Measurements from ENCODE around the gene PRKAR2B. TPM values are rescaled to one million over a fixed set of nuclear protein-coding genes. Genes with fewer than 3 reads are reported as not detected.
"Not testable (repeated sequence)": the region's sequence is repeated elsewhere in the genome, so short reads cannot be mapped to it uniquely, and the experiment has no call there.

PRKAR2B gene
- total and polyA plus RNA-seq, 11 donors = 7.0 to 50.6 (median 18.5) TPM

DNA sequence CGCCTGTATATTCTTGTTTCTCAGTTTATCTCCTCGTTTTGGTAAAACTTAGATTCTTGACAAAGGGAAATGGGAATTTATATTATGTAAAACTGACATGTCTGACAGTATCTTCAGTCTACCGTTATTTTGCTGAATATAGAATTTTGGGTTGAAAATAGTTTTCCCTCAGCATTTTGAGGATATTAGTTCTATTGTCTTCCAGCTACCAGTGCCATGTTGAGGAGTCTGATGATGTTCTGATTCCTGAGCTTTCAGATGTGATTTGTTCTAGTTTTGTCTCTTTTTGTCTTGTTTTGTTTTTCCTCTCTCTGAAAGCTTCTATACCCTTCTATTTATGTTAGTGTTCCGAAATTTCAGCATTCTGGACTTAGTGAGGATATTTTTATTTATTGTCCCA, 8.0 kb upstream of the PRKAR2B start:
- H3K4me3 ChIP-seq = no peak overlapping the region
- intact Hi-C loops (cut with DNase I) = no loop called here
- TF ChIP-seq CTCF (IDR thresholded peaks at IDR 0.05) (no peak), POLR2A (IDR thresholded peaks at IDR 0.05) (no peak)
- 84 to 98% (median 91%) methylated on average over 4 of the region's 4 CpGs for WGBS, 4 donors
- H3K27ac ChIP-seq = no peak overlapping the region
- no peaks in the 10 kb centered on the region for H3K27me3 ChIP-seq
- no peak for DNase-seq
- H3K36me3 ChIP-seq = no peaks in the 10 kb centered on the region
- H3K4me1 ChIP-seq = peaks cover 0 to 7% (median 0%) of the 10 kb centered on the region in 12 donors
- no peak for ATAC-seq
- peaks cover 0 to 11% (median 0%) of the 10 kb centered on the region in 12 donors for H3K9me3 ChIP-seq

- Histone ChIP-seq H3K36me3 (no peaks in the 10 kb centered on the region), H3K27me3 (no peaks in the 10 kb centered on the region), H3K4me1 (peaks cover 0 to 7% (median 0%) of the 10 kb centered on the region in 12 donors), H3K9me3 (peaks cover 0 to 16% (median 0%) of the 10 kb centered on the region in 12 donors), H3K4me3 (no peak overlapping the region), H3K27ac (peak overlapping the region in 1 of 12 donors; percentile 40)
- intact Hi-C loops (cut with DNase I) = no loop called here
- DNase-seq (no peak), ATAC-seq (no peak)
- 77 to 94% (median 87%) methylated on average over 3 of the region's 3 CpGs for WGBS, 4 donors
- TF ChIP-seq CTCF (IDR thresholded peaks at IDR 0.05) (no peak), POLR2A (IDR thresholded peaks at IDR 0.05) (no peak)
Observed at GRCh38 chr7:107037717-107038603, 6.5 kb upstream of the PRKAR2B start.

DNA sequence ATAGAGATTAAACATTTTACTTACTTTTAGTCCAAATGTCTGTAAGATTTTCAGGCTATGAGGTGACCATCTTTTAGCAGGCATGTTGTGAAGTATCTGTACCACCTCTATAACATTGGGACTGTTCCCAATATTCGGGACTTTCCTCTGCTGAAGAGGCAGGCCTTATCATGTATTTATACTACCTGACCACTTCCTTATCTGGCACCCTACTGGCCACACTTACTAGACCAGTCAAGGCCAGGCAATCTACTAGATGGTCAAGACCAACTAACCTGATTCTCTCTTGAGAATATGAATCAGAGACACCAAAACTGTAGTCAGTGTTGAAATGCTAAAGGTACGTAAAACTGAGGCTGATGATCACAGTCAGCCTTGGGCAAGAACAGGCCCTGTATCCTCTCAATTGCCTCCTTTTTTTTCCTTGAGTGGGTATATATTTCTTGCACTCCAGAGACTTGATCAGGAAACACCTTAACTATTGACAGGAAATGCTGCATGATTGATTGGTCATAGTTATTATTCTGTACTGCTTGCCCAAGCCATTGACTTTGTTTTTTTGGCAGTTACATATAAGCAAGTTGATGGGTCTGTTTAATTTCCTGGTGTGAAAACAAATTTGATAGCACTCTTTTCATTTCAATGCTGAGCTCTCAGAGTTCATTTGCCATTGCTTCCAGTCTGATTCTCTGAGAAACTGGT, 5.2 kb upstream of the PRKAR2B start:
- intact Hi-C loops (cut with DNase I) = no loop called here
- peaks cover 0 to 16% (median 0%) of the 10 kb centered on the region in 12 donors for H3K9me3 ChIP-seq
- ATAC-seq = no peak
- no peaks in the 10 kb centered on the region for H3K27me3 ChIP-seq
- H3K36me3 ChIP-seq = no peaks in the 10 kb centered on the region
- TF ChIP-seq CTCF (IDR thresholded peaks at IDR 0.05) (no peak), POLR2A (IDR thresholded peaks at IDR 0.05) (no peak)
- H3K4me3 ChIP-seq = no peak overlapping the region
- WGBS, 4 donors = 57 to 79% (median 76%) methylated on average over 2 of the region's 2 CpGs
- H3K4me1 ChIP-seq = peaks cover 0 to 7% (median 0%) of the 10 kb centered on the region in 12 donors
- no peak for DNase-seq
- no peak overlapping the region for H3K27ac ChIP-seq

DNA sequence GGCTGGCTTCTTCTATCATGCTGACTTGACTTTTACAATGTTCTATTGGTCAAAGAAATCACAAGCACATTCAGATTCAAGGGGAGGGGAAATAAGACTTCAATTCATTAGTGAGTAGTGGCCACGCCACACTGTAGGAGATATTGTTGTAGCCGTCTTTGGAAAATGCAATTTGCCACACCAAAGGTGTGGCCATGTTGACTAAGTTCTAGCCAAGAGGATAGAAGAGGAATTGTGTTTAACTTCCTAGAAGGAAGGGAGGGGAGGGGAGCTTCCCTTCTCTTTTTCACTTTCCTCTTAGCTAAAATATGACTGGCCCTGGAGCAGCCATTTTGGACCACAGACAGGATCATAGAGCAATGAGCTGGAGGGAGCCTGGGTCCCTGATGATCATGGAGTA, 3.4 kb upstream of the PRKAR2B start:
- intact Hi-C loops (cut with DNase I) = loop anchor here in 1 of 10 donors (10.0 kb wide), 1 partner anchor 104 kb away; no protein-coding TSS in a partner anchor
- no peak for TF ChIP-seq CTCF (IDR thresholded peaks at IDR 0.05)
- no peak for TF ChIP-seq POLR2A (IDR thresholded peaks at IDR 0.05)
- Histone ChIP-seq H3K27ac (peak overlapping the region in 1 of 12 donors; percentile 21), H3K4me3 (peak overlapping the region in 1 of 12 donors; percentile 39), H3K36me3 (no peaks in the 10 kb centered on the region), H3K9me3 (peaks cover 0 to 16% (median 0%) of the 10 kb centered on the region in 12 donors), H3K4me1 (peaks cover 0 to 16% (median 7%) of the 10 kb centered on the region in 12 donors), H3K27me3 (no peaks in the 10 kb centered on the region)
- ATAC-seq (no peak), DNase-seq (no peak)
- WGBS, 4 donors = 60 to 94% (median 75%) methylated on average over 2 of the region's 2 CpGs

DNA sequence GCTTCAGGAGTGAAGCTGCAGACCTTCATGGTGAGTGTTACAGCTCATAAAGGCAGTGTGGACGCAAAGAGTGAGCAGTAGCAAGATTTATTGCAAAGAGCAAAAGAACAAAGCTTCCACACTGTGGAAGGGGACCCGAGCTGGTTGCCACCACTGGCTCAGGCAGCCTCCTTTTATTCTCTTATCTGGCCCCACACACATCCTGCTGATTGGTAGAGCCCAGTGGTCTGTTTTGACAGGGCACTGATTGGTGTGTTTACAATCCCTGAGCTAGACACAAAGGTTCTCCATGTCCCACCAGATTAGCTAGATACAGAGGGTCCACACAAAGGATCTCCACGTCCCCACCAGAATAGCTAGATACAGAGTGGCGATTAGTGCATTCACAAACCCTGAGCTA, 2.7 kb upstream of the PRKAR2B start:
- not testable (repeated sequence) for H3K27ac ChIP-seq
- intact Hi-C loops (cut with DNase I) = loop anchor here in 1 of 10 donors (10.0 kb wide), 1 partner anchor 103 kb away; no protein-coding TSS in a partner anchor

DNA sequence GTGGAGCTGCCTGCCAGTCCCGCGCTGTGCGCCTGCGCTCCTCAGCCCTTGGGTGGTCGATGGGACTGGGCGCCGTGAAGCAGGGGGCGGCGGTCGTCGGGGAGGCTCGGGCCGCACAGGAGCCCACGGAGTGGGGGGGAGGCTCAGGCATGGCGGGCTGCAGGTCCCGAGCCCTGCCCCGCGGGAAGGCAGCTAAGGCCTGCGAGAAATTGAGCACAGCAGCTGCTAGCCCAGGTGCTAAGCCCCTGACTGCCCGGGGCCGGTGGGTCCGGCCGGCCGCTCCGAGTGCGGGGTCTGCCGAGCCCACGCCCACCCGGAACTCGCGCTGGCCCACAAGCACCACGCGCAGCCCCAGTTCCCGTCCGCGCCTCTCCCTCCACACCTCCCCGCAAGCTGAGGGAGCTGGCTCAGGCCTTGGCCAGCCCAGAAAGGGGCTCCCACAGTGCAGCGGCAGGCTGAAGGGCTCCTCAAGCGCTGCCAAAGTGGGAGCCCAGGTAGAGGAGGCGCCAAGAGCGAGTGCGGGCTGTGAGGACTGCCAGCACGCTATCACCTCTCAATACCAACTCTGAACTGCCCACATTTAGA, 2.1 kb upstream of the PRKAR2B start:
- H3K4me3 ChIP-seq, H3K27me3 ChIP-seq, H3K36me3 ChIP-seq, ATAC-seq, H3K27ac ChIP-seq, H3K9me3 ChIP-seq, DNase-seq: not testable (repeated sequence)
- 96 to 99% (median 98%) methylated on average over 31 to 43 of the region's 43 CpGs for whole genome bisulfite sequencing, 4 donors
- intact Hi-C loops (cut with DNase I) = loop anchor here in 1 of 10 donors (10.0 kb wide), 1 partner anchor 102 kb away; no protein-coding TSS in a partner anchor
- peaks cover 0 to 20% (median 13%) of the 10 kb centered on the region in 12 donors for H3K4me1 ChIP-seq

More for the DNA sequence above, 2.7 kb upstream of the PRKAR2B start:
- DNase-seq, H3K27me3 ChIP-seq, H3K36me3 ChIP-seq, H3K9me3 ChIP-seq, ATAC-seq: not testable (repeated sequence)
- 84 to 96% (median 89%) methylated on average over 4 of the region's 4 CpGs for WGBS, 4 donors
- peak overlapping the region in 1 of 12 donors; percentile 39 for H3K4me3 ChIP-seq
- peaks cover 0 to 20% (median 11%) of the 10 kb centered on the region in 12 donors for H3K4me1 ChIP-seq

Measured in heart left ventricle (tissue), 16 donors.